ENCODE results near the gene NOS2.

Gene NOS2

DNA sequence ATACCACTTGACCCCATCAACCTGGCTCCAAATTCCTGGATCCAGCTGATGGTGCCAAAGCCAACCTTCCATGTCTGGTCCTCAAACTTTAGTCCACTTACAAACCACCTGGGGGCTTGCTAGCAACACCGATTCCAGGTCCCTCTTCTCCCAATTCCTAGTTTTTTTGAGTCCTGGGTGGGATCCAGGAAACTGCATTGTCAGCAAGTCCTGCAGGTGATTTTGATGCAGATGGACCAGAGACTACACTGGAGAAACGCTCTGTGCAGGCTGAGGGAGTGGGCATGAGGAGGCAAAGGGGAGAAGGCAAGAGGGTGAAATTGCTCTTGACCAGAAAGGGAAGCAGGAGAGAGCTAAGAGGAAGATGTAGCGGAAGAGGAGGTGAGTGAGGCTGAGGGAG, 21.0 kb upstream of the NOS2 start:
- DNase-seq (ENCODE audit: extremely low read depth in 1 of 2, low read depth in 1 of 2): no peak

DNA sequence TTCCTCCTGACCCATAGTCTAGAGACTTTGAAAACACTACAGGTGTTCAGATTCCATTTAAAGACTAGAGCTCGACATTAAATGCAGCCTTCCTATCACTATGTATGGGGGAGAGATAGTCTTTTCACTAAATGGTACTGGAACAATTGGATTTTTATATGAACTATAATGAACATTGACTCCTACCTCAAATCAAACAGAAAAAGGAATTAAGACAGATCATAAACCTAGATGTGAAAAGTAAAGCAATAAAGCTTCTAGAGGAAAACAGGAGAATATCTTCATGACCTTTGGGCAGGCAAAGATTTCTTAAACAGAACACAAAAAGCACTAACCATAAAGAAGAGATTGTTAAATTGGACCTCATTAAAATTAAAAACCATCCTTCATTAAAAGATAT, 18.8 kb upstream of the NOS2 start:
- no peak for DNase-seq (ENCODE audit: extremely low read depth in 1 of 2, low read depth in 1 of 2)

DNA sequence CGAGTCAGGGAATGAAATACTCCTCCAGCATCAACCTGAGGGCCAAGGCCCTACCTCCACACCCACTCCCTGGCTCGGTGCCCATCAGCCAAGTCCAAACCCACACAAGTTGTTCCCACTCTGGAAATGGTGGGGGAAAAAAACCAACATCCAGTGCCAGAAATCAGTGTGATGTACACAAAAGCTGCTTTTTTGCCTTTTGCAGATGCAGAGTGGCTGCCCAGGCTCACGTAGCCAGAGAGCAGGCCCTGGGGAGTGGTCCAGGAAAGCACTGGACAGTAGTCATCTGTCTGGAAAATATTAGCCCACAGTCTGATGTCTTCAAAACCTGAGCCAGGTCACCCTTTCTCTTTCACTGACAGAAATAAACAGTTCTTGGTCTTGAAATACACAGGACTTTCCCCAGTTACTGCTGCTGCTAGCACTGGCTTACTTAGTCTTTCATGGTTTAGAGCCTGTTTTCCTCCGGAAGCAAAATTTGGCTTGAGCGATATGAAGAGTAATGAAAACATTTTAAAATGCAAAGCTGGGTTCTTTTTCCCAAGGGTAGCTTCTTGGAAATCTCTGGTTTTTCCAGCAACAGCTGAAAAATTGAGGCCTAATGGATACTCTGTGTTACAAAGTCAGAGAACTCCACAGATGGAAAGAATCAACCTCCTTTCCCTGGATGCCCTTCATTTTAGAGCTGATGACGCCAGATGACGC, 18.2 kb upstream of the NOS2 start:
- no peak for DNase-seq (ENCODE audit: extremely low read depth in 1 of 2, low read depth in 1 of 2)

DNA sequence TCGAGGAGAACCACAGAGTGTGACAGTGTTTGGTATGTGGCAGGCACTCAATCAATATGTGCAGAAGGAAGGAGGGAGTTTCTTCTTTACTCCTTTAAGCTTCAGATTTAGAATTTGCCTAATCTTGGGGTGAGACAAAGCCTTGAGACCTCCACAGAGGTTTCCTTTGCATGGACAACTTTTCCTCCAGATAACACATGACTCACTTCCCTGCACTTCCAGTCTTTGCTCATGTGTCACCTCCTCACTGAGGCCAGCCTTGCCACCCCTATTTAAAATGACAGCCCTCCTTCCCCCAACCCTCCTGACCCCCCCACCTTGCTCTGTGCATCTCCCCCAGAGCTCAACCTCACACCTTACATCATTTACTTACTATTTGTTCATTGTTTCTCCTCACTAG, 17.4 kb upstream of the NOS2 start:
- DNase-seq (ENCODE audit: extremely low read depth in 1 of 2, low read depth in 1 of 2): no peak

DNA sequence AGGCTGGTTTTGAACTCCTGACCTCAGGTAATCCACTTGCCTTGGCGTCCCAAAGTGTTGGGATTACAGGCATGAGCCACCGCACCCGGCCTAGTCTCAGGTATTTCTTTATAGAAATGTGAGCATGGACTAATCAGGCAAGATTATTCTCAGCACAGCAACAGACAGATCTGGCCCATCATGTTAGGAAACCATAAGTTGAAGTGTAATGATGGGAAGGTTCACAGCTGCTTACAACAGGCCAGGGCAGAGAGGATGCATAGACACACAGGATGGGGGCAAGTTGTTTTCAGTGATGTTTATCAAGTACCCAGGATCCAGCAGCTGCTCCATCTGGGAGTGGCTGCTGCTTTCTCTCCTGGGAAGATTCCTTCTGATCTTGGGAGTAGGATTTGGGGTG, 16.6 kb upstream of the NOS2 start:
- DNase-seq (ENCODE audit: extremely low read depth in 1 of 2, low read depth in 1 of 2): no peak

DNA sequence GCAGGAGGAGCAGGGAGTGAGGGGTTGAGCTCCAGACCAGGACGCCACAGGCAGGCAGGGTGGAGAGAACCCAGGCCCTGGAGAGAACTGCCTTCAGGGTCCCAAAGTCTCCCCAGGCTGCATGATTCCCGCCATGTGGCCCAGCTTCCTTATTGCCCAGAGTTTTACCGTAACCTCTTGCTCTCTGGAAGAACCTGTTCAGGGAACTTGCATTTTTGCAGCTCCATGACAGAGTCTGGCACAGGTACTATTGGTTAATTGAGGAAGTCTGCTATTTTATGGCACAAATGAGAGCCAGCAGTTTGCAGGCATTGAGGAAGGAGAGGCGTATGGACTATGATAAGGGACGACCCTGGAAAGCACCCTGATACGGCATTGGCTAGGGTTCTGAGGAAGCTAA, 11.6 kb upstream of the NOS2 start:
- no peak for DNase-seq (ENCODE audit: extremely low read depth in 1 of 2, low read depth in 1 of 2)

DNA sequence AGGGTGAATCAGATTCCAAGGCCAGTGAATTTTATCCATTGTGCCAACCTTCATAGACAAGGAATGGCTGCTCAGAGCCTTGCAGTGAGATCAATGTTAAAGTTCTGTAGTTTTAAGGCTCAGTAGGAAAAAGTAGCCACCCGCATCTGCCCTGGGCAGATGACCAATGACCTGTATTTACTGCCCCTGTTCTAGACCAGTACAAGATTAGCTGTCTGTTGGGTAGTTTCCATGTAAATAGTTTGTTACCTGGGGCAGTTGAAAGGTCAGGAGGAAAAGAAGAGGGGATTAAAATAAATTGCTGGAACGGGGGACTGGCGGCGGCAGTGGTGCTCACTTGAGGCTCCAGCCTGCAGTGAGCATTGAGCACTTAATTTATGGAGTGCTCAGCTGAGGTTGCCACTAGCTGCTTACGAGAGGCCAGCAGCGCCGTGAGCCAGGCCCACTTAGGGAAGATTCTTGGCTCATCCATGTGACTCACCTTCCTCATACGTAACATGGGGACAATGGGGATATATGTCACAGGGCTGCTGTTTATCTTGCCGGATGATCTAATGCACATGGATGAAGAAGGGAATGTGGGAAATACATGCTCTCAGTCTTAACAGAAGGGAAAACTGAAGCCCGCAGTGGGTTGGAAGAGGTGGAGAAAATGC, 10.7 kb upstream of the NOS2 start:
- DNase-seq (ENCODE audit: extremely low read depth in 1 of 2, low read depth in 1 of 2): no peak

DNA sequence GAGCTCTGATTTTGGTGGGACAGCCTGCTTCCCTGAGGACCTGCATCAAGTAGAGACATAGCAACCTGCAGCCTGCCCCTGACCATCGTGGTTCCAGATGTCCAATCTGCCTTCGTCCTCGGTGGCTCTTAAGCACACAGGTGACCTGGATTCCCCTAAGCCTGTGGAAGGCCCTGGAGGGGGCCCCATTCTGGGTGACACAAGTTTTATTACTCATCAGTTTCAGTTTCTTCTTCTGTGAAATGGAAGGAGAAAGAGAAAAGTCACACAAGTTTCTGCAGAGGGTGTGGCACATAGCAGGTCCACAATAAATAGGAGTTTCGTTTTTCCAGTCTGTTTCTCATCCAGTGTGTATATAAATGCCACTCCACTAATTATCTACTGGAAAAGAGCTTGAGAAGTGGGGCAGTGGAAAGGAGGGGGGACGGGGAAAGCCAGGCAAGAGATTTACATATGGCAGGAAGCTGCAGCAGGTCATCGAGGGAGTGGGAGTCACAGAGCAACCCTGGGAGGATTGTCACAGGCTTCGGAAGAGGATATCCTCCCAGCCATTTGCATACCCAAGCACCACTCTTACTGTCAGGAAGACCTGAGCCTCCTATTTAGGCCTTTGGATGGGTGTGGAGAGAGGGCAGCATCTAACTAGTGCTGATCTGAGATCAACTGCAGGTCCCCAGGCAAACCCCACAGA, 10.0 kb upstream of the NOS2 start:
- DNase-seq (ENCODE audit: extremely low read depth in 1 of 2, low read depth in 1 of 2): no peak

DNA sequence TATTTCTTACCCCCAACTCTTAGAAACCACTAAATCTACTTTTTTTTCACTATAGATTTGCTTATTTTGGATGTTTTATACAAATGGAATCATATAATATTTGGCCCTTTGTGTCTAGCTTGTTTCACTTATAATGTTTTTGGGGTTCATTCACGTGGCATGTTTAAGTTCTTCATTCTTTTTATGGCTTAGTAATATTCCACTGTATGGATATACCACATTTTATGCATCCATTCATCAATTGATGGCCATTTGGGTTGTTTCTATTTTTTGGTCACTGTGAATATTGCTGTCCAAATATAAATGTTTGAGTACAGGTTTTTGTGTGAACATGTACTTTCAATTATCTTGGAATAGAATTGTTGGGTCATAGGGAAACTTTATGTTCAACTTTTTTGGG, 9.2 kb upstream of the NOS2 start:
- DNase-seq (ENCODE audit: extremely low read depth in 1 of 2, low read depth in 1 of 2): no peak

DNA sequence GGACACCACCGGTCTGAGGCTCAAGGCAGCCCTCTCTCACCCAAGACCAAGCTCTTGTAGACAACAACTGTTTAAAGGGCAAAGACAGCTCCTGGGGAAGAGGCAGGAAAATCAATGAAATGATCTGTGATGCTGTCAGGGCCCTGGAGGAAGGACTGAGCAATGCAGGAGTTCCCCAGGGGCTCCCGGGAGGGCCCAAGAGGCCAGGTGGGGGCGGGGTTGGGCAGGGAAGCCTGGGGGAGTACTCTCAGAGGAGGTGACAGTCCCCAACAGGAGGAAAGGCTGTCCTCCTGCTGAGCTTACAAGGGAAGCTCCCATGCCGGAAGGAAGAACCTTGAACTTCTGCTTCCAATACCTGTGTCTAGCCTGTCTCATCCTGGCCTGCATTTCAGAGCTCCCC, 8.3 kb upstream of the NOS2 start:
- DNase-seq (ENCODE audit: extremely low read depth in 1 of 2, low read depth in 1 of 2): no peak

DNA sequence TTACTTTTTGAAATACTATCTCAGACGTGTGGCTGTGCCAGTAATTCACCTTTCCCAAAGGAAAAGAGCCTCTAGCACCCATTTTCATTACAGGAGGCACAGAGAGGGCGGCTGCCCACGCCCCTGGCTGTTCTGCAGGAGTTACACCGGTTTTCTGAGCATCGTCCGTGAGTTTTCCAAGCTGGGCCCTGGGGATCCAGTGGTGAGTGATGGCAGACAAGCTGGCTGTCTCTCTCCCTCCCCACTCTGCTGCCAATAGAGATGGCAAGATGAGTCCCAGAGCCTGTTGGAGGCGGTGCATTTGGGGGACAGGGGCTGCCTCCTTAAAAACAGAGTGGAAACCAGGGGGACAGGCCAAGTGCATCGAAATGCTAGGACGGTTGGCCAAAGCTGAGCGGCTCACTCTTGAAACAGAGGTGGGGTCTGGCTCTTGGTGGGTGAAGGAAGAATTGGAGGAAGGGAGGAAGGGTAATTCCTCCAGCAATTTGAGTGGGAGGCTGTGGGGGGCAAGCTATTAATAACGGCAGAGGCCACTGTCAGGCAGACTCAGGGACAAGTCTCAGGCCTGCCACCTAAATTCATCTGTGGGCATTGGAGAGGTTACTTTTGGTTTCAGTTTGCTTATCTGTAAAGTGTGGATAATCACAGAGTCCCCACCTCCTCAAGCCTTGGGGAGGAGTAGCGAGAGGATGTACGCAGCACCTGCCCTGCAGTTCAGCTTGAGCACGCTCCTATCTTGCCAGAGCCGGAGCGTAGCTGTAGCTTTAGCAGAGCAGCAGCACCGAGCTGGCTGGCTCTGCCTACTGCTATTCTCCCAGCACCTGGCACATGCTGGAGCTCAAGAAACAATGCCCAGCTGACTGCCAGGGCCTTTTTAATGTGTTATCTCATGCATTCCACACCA, 7.5 kb upstream of the NOS2 start:
- DNase-seq (ENCODE audit: extremely low read depth in 1 of 2, low read depth in 1 of 2): peak in 1 of 2 donors; percentile 24

DNA sequence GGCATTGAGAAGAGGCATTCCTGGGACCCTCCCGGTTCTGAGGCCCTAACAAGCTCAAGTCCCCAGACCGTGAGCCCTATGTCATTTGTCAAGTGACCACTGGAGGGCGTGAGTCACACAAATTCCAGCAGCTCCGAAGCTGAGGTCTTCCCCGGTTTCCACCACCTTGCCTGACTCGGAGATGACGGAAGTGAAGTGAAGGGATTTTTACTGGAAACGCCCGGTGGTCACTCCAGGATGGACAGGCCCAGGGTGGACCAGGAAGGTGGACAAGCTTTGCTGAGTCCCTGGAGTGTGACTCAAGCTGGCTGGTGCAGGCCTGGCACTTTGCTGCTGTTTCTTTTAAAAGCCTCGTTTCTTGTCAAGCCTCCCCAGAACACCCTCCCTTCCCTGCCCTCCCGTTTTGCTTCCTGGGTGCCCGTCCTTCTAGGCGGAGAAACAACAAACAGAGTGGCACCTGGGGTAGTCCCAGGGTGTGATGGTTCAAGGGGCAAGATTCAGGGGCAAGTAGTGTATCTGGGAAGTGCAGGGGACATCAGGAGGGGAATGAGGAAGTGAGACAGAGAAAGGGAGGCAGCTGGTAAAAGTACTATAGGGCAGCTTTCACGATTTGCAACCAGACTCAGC, 5.3 kb upstream of the NOS2 start:
- DNase-seq (ENCODE audit: extremely low read depth in 1 of 2, low read depth in 1 of 2): peak; percentile 52 to 59

DNA sequence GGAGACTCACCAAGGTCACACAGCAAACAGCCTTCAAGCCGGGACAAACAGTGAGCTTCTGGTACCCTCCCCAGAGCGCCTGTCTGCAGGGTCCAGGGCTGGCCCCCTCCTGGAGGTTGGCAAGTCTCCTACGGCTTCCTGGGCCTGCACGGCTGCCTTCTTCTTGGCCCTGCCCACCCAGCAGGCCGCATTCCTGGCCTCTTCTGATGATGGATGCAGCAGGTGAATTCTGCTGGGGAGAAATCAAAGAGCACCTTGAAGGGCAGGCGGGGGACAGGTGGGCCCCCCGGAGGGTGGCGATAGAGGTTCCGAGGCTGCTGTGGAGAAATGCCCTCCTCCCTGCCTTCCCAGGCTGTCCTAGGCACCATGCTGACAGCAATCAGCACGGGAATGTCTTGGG, 3.8 kb upstream of the NOS2 start:
- DNase-seq (ENCODE audit: extremely low read depth in 1 of 2, low read depth in 1 of 2): no peak

DNA sequence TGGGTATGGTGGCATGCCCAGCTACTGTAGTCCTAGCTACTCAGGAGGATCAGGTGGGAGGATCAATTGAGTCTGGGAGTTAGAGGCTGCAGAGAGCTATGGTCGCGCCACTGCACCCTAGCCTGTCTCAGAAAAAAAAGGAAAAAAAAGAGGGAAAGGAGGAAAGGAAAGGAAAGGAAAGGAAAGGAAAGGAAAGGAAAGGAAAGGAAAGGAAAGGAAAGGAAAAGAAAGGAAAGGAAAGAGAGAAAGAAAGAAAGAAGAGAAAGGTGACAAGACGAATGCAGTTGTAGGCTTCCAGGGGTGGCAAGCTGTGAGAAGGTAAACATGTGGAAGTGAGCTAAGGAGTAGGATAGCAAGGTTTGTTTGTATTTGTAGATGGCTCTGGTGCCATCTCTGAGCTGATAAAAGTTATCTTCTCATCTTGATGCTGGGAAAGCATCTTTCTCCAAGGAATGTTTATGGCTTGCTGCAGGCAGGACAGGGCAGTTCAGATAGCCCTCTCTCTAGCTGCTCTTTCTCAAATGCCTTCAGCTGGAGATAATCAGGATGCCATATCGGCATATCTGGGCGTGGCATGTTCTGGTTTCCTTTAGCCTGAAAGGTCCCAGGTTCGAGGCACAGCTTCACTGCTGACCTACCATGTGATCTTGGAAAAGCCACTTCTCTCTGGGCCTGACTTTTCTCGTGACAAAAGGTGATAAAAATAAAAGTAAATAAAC, 2.8 kb upstream of the NOS2 start:
- no peak for DNase-seq (ENCODE audit: extremely low read depth in 1 of 2, low read depth in 1 of 2)

DNA sequence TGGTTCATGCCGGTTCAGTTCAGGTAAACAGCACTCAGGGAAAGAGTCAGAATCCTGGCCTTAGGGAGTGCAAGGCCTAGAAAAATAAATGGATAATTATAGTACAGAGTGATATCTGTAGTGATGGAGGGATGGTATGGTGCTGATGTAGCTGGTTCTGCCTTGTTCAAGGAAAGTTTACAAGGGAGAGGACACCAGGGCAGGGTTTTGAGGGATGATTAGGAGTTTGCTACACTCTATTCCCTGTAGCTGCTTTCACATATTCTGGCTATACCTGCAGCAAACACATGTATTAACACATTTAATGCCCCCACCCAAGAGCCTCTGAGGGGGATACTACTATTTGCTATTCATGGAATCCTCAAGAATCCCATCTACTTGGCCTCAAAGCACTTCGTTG, 1.7 kb upstream of the NOS2 start:
- DNase-seq (ENCODE audit: extremely low read depth in 1 of 2, low read depth in 1 of 2): no peak

DNA sequence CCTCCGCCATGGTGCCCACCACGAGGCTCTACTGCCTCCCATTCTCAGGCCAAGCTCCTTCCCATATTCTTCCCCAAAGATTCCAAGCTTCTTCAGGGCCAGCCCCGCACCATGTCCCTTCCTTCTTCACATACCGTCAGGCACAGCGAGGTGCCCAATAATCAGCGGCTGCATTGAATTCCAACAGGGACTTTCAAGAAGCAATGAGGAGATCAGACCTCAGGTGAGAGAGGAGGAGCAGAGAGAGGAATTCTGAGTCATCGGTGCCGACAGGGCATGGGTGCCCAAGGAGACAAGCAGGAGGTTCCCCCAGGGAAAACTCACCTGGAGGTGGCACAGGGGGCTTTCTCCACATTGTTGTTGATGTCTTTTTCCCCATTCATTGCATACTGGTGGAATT, 2.0 kb downstream of the NOS2 start:
- no peak for DNase-seq (ENCODE audit: extremely low read depth in 1 of 2, low read depth in 1 of 2)

DNA sequence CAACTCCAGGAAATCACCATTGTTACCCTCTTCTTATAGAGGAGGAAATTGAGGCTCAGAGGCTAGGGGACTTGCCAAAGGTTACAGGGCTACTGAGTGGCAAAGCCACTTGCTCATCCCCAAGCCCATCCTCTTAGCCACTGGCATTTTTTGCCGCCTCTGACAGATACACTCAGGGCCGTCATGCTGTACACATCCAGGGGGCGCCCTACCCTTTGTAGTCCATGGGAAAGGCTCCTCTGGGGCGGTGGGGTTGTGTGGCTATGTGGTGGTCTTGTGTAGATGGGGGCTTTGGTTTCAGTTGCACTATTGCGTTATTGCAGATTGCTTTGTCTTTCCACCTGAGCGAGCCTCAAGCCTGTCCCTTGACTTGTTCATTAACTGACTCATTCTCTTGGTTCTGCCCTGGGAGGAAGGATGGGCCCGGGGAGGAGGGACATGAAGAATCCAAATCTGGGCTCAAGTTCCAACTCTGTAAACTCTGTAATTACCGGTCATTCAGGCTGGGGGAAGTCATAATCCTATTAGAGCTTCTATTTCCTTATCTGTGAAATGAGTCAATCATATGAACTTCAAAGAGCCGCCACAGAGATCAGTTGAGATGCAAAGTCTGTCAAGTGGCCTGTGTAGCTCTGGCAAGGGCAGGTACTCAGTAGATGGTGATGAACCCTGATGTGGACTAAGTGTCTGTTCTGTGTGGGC, 2.8 kb downstream of the NOS2 start:
- DNase-seq (ENCODE audit: extremely low read depth in 1 of 2, low read depth in 1 of 2): no peak

DNA sequence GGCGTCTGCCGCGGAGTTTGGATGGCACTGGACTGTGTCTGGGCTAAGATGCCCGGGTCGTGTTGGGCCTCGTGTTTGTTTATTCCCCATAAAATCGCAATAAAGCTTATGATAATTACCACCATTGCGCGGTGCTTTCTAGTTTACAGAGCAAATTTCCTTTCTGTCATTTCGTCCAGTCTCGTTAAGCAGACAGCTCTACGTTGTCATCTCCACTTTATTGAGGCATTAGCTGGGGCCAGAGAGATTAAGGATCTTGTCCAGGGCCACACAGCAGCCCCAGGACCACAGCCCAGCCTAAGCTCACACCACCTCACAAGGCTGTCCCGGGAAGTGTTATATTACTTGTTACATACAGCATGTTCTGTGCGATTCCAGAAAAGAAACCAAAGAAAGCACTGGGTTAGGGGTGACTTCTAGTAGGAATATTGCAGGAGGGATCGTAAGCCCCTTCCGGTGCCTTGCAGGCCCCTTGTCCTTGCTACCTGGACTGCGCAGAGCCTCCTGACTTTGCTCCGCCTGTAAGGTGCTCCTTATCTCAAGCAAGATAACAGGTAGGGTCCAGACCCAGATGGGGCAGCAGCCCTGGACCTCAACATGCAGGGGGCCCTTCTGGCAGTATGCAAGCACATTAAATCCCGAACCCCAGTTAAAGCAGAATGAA, 6.3 kb downstream of the NOS2 start:
- no peak for DNase-seq (ENCODE audit: extremely low read depth in 1 of 2, low read depth in 1 of 2)

Measured in activated CD8-positive, alpha-beta memory T cell treated with anti-CD3 and anti-CD28 coated beads for 1 hour (primary cell).